GM12872 (cell line): ENCODE measurements around the gene SSH2.

Experiments used
- TF ChIP-seq, protein P1 (sequence below): IDR thresholded peaks from 3 replicates; pipeline ENCODE4 v1.5.1; 2011; ENCODE audit warnings: low read depth, mild to moderate bottlenecking, low read length, moderate library complexity; ENCODE audit not compliant: insufficient read depth

The SSH2 gene

DNA sequence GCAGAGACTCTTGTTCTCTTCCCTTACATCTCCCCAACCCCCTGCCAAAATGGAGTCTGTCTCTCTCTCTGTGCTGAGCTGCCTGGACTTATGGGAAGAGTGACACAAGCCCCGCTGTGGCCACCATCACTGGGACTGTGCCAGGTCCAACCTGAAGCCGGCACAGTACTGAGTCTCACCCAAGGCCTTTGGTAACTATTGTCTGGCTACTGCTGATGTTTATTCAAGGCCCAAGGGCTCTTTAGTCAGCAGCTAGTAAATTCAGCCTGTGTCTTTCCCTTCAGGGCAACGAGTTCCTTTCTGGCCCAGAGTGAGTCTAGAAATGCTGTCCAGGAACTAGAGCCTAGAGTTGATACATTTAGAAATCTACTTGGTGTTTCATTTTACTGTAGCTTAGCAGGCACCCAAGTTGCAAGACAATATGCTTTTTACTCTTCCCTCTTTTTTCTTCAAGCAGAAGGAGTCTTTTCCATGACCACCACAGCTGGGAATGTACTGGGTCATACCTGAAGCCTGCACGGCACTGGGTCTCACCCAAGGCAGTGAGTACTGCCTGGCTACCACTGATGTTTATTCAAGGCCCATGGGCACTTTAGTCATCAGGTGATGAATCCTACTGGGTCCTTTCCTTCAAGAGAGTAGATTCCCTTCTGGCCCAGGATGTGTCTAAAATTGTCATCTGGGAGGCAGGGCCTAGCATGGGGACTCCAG lies 29.1 kb upstream of the SSH2 start:
- TF ChIP-seq, protein P1, sequence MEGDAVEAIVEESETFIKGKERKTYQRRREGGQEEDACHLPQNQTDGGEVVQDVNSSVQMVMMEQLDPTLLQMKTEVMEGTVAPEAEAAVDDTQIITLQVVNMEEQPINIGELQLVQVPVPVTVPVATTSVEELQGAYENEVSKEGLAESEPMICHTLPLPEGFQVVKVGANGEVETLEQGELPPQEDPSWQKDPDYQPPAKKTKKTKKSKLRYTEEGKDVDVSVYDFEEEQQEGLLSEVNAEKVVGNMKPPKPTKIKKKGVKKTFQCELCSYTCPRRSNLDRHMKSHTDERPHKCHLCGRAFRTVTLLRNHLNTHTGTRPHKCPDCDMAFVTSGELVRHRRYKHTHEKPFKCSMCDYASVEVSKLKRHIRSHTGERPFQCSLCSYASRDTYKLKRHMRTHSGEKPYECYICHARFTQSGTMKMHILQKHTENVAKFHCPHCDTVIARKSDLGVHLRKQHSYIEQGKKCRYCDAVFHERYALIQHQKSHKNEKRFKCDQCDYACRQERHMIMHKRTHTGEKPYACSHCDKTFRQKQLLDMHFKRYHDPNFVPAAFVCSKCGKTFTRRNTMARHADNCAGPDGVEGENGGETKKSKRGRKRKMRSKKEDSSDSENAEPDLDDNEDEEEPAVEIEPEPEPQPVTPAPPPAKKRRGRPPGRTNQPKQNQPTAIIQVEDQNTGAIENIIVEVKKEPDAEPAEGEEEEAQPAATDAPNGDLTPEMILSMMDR = no peak

DNA sequence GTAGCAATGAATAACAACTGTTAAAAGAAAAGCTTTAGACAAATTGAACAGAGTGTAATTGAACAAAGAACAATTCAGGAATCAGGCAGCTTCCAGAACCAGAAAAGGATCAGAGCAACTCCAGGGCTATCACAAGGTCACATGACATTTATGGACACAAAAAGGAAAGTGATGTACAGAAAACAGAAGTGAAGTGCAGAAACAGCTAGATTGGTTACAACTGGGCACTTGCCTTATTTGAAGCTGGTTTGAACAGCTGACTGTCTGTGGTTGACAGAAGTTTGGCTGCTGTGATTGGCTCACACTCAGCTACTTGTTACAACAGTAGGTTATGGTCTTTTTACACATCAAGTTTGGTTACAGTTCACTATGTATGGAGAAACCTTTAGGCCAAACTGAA lies 26.2 kb upstream of the SSH2 start:
- TF ChIP-seq, protein P1 = no peak

DNA sequence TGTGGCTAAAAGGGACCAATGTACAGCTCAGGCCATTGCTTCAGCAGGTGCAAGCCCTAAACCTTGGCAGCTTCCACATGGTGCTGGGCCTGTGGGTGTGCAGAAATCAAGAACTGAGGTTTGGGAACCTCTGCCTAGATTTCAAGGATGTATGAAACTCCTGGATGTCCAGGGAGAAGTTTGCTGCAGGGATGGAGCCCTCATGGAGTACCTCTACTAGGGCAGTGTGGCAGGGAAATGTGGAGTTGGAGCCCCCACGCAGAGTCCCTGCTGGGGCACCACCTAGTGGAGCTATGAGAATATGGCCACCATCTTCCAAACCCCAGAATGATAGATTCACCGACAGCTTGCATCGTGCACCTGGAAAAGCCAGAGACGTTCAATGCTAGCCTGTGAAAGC lies 24.4 kb upstream of the SSH2 start:
- TF ChIP-seq, protein P1 = peak; percentile 39; the same call in 2 of the 3 replicates

DNA sequence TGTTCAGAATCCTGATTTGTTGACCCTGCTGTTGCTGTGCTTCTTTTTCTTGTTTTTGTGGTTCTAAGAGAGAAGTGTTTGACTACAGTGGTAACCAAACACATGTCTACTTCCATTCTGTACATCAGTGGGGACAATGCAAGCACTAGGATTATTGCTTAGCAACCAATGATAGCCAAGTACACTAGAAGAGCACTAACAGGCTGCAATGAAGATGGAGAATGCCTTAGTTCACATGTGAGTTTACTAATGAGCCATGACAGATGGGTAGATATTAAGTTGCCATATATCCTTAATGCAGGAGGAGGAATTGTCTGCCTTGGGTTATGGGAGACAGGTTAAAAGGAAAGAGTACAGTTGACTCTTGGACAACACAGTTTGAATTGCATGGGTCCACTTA lies 19.7 kb upstream of the SSH2 start:
- TF ChIP-seq, protein P1 = no peak

DNA sequence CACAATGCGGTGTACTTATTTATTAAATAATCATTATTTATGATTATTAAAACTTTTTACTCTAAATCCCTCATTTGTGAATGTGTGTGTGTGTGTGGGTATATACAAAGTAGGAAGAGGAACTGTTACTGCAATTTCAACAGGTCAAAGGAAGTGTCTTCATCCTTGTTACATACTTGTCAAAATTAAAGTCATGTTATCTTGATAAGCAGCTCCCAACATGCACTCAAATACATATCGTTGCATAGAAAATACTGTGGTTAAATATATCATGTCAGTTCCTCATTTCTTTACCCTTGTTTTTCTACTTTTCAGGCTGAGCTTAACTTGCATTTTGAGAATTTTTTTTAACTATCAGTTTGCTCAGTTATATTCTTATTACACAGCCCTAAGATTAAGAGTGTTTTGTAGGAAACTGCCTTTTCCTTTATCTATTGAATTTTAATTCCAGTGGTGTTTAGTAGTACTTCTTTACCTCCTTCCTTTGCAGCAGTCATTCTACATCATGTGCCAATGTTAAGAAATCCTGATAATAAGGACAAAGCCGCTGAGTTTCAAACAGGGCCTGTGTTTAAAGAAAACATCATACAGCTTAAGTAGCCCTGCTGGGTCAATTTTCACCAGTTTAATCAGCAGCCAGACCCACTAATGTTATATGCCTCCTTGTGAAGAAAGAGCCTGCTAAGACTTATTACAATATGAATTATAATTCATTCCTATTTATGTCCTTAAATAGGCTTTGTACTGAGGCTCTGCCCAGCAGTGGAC lies 18.6 kb upstream of the SSH2 start:
- TF ChIP-seq, protein P1 = no peak

DNA sequence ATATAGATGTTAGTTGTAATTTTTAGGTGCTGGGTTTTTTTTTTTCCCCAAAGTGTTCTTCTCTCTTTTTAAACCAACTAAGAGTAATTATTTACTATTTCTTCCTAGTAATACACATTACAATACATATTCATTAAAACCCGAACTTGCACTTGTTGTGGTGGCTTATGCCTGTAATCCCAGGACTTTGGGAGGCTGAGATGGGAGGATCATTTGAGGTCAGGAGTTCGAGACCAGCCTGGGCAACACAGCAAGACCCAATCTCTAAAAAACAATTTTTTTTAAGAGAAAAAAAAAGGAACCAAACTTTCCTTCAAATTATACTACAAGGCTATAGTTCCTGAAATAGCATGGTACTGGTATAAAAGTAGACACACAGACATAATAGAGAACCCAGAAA lies 15.3 kb upstream of the SSH2 start:
- TF ChIP-seq, protein P1 = no peak

DNA sequence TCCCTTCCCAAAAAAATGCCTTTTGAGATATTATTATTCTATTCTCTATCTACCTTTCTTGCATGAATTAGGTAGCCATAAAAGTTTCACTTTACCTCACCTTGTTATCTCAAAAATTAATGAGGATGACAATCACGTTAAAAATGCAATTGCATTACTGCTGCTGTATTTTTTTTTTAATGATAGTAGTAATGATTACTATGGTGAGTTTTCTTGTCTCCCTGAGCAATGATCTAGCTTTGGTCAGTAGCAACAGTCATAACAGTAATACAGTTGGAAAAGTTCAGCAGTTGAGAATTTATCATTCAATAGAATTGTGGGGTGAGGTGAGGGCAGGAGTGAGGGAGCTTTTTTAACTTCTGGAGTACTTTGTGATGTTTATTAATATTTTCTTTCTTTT lies 11.3 kb upstream of the SSH2 start, which contains the start of gene EFCAB5:
Gene EFCAB5, plus strand, starts transcription at position 301 of the 400 bp plus-strand sequence. CDS start 163 bp downstream, outside the sequence.
- TF ChIP-seq, protein P1 = no peak
